Measurements from ENCODE around the gene SLC7A6OS.
A peak's percentile ranks its signal among the peaks of the same experiment; 100 is the strongest.

Gene SLC7A6OS

DNA sequence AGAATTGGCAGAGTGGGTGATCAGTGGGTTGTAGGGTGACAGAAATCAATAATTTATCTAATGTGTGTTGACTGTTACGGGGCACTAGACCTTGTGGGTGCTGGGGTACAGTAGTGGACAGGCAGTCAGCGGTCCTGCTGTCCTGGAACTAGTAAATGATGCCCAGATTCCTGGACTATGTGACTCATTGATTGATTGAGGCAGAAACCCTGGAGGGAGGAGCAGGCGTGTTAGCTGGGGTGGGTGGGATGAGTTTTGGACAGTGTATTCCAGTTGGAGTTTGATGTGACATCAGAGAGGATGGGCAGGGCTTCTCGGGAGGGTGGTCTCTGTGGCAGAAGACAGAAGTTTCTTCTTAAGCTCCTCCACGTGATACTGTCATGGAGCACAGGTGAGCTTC is 24.4 kb upstream of the SLC7A6OS start:
- no peak overlapping the region for H3K4me3 ChIP-seq (ENCODE audit: control insufficient read depth, low read depth, low read length)
- DNase-seq (ENCODE audit: low read depth): no peak
- no peak for TF ChIP-seq CTCF (IDR thresholded peaks at IDR 0.05; ENCODE audit: control insufficient read depth, insufficient read depth, low read depth, low read length, missing control alignments)

- no peak overlapping the region for H3K4me3 ChIP-seq (ENCODE audit: control insufficient read depth, low read depth, low read length)
- no peak for DNase-seq (ENCODE audit: low read depth)
- no peak for TF ChIP-seq CTCF (IDR thresholded peaks at IDR 0.05; ENCODE audit: control insufficient read depth, insufficient read depth, low read depth, low read length, missing control alignments)
Observed at GRCh38 chr16:68332411-68333121, 21.8 kb upstream of the SLC7A6OS start.

DNA sequence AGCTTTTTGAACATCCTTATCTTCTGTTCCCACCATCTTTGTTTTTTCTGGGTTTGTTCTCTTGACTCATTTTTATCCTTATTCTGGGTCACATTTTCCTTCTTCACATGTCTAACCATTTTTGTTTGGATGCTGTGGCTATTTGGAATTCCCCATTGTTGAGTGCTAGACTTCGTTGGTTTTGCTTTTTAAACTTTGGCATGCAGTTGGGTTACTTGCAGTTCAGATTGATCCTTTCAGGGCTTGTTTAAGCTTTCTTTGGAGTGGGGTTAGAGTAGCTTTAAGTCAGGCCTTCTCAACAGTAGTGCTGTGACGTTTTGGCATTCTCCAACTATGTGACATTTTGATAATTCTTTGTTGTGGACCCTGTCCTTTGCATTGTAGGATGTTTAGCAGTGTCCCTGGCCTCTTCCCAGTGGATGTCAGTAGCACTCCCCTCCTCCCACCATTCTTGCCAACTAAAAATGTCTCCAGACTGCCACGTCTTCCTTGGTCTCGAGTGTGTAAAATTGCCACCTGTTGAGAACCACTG is 21.2 kb upstream of the SLC7A6OS start:
- no peak for TF ChIP-seq CTCF (IDR thresholded peaks at IDR 0.05; ENCODE audit: control insufficient read depth, insufficient read depth, low read depth, low read length, missing control alignments)
- no peak for DNase-seq (ENCODE audit: low read depth)
- no peak overlapping the region for H3K4me3 ChIP-seq (ENCODE audit: control insufficient read depth, low read depth, low read length)

DNA sequence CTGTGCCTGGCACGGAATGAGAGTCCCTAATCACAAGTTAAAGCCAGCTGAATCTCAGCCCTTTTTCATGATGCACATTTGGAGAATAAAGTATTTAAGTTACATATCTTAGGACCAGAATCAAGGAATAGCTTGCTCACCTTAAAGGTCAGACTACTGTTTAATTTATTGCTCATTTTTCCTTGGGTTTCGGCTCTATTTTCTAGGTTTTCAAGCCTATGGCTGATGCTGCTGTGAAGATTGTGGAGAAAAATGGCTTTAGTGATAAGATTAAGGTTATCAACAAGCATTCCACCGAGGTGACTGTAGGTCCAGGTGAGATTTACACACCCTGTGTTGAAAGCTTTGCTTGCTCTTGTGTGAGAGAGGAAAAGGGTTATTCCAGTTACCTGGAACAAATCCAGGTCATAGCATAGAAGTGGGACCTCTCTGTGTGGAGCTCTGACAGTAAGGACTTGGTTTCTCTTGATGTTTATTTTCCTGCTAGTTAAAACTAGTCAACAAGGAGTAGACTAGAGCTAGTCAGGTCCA is 18.2 kb upstream of the SLC7A6OS start:
- TF ChIP-seq CTCF (IDR thresholded peaks at IDR 0.05; ENCODE audit: control insufficient read depth, insufficient read depth, low read depth, low read length, missing control alignments): no peak
- no peak for DNase-seq (ENCODE audit: low read depth)
- no peak overlapping the region for H3K4me3 ChIP-seq (ENCODE audit: control insufficient read depth, low read depth, low read length)

DNA sequence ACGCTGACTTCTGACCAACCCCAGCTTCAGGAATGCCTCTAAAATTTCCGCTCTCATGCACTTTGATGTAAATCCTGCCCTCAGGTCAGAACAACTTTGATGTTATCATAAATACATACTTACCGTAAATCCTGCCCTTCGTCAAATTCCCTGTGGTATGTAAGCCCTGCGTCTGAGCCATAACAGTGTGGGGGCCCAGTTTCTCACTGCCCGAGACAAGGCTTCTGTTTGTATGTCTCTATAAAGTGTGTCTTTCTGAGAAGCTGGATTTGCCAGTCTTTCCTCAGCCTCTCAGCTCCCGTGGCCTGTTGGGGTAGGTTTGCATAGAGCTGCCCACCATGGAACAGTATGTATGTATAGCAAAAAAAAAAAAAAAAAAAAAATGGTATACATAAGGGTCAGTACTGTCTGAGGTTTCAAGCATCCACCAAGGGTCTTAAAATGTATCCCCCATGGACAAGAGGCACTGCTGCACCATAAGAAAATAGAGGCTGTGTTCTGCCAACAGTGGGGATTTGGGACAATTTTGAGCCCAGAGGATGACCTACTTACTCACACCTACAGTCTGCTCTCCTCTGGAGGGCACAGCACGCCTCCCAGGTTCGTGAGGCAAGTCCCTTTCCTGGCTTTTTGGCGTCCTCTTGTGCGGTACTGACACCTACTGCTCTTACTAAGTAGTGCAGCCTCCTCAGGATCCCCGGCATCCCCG is 17.6 kb upstream of the SLC7A6OS start:
- DNase-seq (ENCODE audit: low read depth): peak; percentile 62
- TF ChIP-seq CTCF (IDR thresholded peaks at IDR 0.05; ENCODE audit: control insufficient read depth, insufficient read depth, low read depth, low read length, missing control alignments): peak; percentile 93
- no peak overlapping the region for H3K4me3 ChIP-seq (ENCODE audit: control insufficient read depth, low read depth, low read length)

GRCh38 chr16:68324780-68325357 is 14.1 kb upstream of the SLC7A6OS start:
- no peak for TF ChIP-seq CTCF (IDR thresholded peaks at IDR 0.05; ENCODE audit: control insufficient read depth, insufficient read depth, low read depth, low read length, missing control alignments)
- DNase-seq (ENCODE audit: low read depth): no peak
- no peak overlapping the region for H3K4me3 ChIP-seq (ENCODE audit: control insufficient read depth, low read depth, low read length)
